GM18861 (cell line): ENCODE measurements around the gene FNDC3B.
"Not testable (repeated sequence)": the region's sequence is repeated elsewhere in the genome, so short reads cannot be mapped to it uniquely, and the experiment has no call there.

Experiments used
- ATAC-seq: cut with Tn5 transposase; IDR thresholded peaks from one replicate; pipeline ENCODE4 v1.9.1; 2021; ENCODE audit not compliant: unreplicated experiment

Gene FNDC3B

GRCh38 chr3:172090035-172090434 lies 50.7 kb downstream of the FNDC3B start:
- no peak for ATAC-seq

- ATAC-seq = no peak
Measured at GRCh38 chr3:172092658-172093057, 53.3 kb downstream of the FNDC3B start.

- ATAC-seq = not testable (repeated sequence)
Measured at GRCh38 chr3:172093581-172094443, 54.4 kb downstream of the FNDC3B start.

GRCh38 chr3:172094621-172095557 lies 55.5 kb downstream of the FNDC3B start:
- ATAC-seq = peak; percentile 89

DNA sequence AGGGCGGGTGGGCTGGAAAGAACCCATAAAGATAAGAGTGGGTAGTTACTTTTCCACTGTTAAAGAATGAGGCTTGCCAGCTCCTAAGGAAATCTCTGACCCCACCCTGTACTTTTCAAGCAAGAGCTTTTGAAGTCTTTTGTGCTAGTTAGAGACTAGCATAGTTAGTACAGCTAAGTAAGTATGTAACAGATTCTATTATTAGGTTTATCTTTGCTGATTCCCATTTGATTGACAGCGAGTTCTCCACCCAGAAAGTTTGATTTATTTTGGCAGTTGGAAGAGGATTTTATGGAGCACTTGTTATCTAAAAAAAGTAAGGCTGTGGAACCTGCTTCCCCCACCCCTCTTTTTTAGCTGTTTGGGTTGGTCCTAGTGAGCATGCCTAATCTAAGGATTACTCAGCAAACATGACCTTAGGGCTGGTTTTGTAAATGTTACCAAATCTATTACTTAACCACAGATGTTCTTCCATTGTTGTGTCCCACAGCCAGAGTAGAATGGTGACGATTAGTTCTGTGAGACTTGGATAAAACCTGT lies 57.6 kb downstream of the FNDC3B start:
- ATAC-seq = no peak

GRCh38 chr3:172097585-172097984 lies 58.2 kb downstream of the FNDC3B start:
- ATAC-seq = no peak

DNA sequence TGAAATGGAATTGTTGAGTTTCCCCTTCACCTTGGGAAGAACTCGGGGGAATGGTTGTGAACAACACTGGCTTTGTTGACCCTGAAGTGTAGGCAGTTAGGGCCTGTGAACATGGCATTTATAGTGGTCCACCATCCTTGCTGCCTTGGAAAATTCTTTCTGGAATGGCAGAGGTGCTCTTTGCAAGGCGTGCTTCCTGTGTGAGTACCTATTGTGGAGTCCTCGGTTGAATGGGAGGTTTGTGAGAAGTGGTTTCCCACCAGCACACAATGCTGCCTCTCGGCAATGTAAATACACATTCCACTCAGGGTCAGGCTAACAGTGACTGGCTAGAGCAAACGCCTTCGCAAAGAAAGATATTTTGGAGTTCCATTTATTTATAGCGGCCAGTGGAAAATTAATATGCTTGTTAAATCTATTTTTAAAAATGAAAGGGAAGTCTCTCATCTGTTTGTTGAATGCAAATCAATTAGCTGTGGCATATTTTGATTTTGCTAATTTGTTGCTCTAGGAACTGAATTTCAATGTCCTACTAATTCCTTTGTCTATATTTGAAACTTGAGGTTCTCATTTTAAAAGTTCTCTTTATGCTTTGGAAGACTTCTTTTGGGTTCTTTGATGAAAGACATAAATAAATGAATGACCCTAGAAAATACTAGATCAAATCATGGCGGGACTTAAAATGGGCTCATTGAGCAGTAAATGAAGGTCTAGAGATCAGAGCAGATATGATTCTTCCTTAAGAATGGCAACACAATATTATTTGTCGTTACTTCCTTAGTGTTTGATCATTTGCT lies 59.5 kb downstream of the FNDC3B start:
- no peak for ATAC-seq

DNA sequence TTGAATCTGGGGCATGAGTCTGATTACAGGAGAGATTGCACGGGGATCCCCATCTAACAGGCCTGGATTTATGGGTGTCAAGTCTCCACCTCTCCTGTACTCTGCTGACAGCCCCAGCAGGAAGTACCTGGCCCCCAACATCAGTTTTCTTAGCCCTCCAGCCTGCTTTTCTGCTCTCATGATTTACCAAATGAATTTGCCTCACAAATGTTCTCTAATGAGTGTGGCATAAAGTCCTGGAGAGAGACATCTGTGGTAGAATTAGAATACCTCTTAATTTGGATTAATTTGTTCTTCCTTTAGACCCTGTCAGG lies 60.1 kb downstream of the FNDC3B start:
- ATAC-seq = no peak

DNA sequence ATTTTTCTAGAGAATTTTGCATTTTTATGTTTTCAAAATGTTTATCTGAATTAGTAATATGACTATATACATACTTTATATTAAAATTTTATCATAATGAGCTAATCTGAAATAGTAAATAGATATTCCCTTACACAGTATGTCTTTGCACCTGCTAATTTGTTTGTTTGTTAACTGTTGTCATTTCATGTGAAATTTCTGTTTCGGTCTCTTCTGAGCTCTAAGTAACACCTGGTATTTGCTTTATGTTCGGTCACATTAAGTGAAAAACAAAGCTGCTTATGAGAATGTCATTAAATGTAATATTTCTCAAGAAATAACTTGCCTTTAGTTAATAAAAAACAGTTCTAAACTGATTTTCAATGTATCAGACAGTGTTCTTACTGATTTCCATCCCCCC lies 61.1 kb downstream of the FNDC3B start:
- no peak for ATAC-seq

DNA sequence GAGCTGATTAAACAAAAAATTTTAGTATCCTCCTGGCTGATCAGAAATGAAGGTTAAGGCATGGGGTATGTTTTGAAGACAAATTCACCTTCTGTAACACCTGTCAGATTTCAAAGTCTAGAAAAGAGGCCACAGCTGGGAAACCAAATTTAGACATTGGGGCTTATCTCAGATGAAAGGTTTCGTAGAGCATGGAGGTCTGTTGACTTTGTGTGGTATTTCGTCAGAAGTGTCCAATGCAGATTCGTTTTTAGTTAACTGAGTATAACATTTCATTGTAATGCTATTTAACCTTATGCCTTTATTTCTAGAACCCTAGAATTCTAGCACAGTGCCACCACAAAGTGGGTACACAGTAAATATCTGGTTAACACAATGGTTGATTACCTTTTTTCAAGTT lies 61.7 kb downstream of the FNDC3B start:
- peak; percentile 41 for ATAC-seq

GRCh38 chr3:172102123-172102882 lies 62.9 kb downstream of the FNDC3B start:
- ATAC-seq = peak; percentile 24

DNA sequence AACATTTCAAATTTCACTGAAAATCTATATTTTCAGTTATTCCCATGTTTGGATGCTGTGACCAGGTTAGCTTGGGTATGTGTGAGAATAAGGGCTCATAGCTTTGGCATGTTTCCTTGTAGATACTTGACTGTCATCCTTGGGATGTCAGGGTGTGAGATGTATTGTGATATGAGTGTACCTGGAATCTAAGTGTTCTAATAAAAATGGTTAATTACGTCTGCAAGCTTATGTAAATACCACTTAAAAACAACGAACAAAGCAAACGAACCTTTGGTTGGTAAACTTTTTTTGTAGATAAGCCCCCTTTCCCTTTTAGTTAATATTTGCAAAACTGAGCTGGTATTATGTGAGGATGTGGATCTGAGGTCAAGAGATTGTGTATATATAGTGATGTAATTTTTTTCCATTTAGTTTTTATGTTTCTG lies 63.5 kb downstream of the FNDC3B start:
- no peak for ATAC-seq

DNA sequence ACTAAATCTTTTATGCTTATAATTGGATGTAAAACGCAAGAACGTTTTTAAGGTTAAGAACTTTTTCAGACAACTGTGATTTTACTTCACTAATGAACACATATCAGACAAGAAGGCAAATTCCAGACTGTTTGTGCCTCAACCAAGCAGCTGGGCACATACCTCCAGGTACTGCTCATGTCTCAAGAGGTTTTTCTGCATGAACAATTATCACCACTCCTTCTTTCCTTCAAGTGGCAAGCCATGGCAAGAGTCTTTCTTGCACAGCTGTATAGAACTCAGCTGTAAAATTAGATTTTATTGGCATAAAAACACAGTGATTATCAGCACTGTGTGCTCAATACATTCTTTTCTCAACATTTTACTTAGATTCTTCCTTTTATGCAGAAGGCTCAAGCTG lies 64.3 kb downstream of the FNDC3B start:
- no peak for ATAC-seq

DNA sequence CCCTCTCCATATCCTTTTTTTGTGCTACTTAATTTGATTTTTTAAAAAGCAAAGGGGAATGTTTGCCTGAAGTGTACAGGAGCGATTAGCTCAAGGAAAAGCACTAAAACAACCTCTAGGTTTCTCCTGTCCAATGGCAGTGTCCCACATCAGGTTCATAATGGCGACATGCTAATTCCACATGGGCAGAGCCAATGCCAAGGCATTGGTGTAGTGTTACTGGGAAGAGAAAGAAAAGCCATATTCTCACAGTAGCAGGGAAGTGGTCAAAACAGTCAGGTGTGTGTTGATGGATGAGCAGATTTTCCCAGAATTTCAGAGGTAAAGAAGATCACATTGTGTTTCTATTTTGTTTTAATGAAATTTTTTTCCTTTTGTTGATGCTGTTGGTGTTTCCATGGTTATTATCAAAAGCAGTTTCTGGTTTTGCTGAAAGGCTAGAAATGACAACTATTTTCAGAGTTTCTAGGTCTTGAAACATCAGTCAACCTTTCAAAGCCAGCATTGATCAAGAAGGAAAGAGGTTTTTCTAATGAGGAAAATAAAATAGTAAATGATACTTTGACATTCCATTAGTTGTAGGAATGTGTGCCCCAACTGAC lies 65.2 kb downstream of the FNDC3B start:
- no peak for ATAC-seq

- no peak for ATAC-seq
Measured at GRCh38 chr3:172106037-172106954, 66.9 kb downstream of the FNDC3B start.

DNA sequence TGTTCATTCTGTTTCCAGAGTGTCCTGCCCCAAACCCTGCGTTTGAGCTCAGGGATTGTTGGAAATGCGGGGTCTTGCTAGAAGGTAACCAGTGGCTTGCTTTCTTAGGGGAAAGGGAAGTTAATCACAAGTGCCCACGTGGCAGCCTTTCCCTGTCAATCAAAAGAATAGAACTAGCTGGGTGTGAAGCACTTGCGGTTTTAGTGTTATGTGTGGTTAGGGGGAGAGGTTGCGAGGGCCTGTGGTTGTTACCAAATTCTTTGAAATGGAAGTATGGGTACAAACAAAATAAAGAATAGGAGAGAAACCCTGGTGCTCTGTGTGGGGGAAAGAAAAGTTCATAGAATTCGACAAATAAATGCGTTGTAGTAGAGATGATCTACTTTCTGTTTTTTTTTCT lies 67.6 kb downstream of the FNDC3B start:
- ATAC-seq = peak; percentile 46

DNA sequence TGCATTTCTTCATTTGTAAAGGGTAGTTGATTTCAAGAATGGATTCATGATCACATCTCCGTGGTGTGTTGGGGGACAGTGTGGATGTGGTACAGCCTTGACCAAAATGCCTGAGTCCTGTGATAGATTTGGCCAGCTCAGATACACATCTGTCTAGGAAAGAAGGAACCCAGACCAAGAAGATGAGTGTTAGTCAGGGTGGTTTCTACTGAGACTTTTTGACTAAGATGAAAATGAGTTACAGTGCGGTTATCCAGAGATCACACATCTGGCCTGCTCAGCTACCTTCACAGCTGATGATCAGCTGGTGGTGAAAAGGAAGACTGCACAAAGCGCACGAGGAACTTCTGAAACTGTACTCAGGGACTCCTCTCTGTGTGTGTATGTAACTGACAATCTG lies 68.0 kb downstream of the FNDC3B start:
- ATAC-seq = peak; percentile 86

- ATAC-seq = no peak
Measured at GRCh38 chr3:172110127-172110779, 70.9 kb downstream of the FNDC3B start.
